Skin of body (tissue), 2 donors: ENCODE data around the gene HTRA3. TPM values are rescaled to one million over a fixed set of nuclear protein-coding genes. Genes with fewer than 3 reads are reported as not detected.

Experiments
- DNase-seq: peaks from one replicate; lab custom pipeline; 2025; lab: John Stamatoyannopoulos, UW
- total RNA-seq: library from RNA; depleted of rRNA; stranded (reverse); fragments of >200 nt; gene quantifications from one replicate; pipeline ENCODE4 v1.2.3, GENCODE V29; 2014

HTRA3 gene
- total RNA-seq, 1 donor from 2014 or later, result 25.8 TPM

DNA sequence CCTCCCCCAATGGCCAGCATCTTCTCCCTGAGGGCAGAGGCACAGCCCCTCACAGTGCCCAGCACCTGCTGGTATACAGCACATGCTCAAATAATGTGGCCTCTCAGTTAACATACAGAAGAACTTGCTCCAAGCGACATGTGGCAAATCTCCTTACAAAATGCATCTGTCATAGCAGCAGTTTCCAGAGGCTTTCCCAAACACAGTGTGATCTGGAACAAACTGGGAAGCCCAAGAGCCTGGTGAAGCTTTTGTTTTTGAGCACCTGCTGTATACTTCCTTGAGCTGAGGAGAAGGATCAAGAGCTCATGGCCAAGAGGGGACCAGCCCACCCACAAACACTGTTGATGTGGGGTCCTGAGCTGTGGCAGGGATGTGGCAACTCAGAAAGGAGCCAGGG lies 34.8 kb upstream of the HTRA3 start:
- no peak for DNase-seq

DNA sequence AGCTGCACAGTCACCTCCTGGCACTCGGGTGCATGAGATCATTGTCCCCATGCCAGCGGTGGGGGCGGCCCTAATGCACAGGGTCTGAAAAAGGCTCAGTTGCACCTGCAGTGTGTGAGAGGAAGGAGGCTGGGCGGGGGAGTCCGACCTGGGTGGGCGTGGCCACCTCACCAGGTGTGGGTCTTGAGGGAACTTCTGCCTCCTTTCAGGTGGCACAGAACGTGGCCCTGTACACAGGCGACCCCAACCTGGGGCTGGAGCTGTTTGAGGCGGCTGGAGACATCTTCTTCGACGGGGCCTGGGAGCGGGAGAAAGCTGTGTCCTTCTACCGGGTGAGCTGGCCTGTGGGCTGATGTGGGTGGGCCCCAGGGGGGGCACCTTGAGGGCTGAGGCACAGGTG lies 34.3 kb upstream of the HTRA3 start:
- DNase-seq, result no peak

DNA sequence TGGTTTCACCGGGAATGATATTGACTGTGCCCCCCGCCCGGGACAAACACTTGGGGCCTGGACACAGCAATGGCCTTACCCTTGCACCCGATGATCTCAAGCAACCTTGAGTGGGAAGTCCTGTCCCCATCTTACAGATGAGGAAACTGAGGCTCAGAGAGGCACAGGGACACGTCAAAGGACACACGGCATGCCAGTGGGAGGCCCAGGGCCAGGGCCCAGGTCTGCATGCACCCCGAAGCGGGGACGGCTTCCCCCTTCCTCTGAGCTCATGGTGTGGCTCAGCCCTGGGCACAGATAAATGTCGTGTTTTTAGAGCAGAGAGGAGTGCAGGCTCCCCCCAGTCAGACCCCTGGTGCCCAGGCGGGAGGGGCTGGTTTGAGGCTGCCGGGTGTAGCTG lies 33.9 kb upstream of the HTRA3 start:
- DNase-seq, result no peak

DNA sequence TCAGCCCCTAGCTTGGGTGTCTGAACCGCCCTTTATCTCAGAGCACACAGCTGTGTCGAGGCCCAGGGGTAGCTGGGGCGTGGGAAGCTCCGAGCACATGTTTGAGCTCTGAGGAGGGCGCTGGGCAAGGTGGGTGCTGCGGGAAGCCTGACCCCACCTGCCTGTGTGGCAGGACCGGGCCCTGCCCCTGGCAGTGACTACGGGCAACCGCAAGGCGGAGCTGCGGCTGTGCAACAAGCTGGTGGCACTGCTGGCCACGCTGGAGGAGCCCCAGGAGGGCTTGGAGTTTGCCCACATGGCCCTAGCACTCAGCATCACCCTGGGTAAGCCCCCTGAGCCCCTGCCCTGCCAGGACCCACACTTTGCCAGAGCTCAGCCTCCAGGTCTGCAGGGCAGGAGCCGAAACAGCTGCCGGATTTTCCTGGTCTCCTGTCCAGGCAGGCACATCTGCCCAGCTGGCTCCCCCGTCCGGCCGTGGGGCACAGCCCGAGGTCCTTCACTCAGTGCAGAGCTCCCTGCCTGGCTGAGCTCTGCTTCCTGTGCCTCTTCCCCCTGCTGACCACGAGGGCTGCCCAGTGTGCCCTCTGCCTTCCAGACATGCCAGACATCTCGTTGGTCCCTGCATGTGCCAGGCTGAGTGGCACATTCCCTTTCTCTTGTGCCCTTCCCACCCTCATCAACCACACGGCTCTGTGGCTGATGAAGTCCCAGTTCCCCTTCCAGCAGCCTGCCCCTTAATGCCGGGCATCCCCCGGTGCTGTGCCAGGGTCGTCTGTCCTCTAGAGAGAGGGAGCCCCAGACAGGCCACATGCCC lies 33.2 kb upstream of the HTRA3 start:
- DNase-seq, result no peak

DNA sequence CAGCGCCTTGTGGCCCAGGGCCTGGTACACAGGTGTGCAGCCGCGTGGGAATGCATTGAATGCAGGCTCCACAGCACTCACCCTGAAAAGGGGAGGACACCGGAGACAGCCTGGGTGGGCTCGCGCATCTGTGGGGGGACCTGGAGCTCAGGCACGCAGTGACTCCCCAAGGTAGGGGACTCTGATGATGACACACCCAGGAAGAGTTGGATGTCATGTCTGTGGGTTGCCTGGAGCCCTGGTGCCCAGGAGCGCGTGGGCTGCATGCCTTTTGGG lies 32.7 kb upstream of the HTRA3 start:
- DNase-seq, result no peak

DNA sequence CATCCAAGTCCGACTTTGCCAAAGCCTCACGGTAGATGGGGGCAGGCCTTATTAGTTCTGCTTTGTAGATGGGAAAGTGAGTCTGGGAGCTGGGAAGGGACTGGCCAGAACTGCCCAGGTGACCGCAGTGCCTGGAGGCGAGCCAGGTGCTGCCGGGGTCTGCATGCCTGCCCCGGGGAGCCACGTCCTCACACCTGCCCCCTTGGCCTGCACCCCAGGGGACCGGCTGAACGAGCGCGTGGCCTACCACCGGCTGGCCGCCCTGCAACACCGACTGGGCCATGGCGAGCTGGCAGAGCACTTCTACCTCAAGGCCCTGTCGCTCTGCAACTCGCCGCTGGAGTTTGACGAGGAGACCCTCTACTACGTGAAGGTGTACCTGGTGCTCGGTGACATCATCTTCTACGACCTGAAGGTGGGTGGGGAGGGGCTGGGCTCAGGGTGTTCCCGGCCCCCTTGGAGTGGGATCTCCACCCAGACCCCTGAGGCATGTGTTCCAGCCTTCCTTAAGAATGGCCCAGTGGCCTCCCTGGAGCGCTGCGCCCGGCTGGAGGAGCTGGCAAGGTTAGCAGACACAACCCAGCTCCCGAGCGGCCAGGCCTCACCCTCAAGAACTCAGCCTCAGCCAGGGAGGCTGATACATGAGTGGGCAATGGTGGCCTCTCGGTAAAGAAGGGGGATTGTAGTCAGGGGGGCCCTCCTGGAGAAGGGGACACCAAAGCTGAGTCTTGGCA lies 32.1 kb upstream of the HTRA3 start:
- DNase-seq, result no peak

DNA sequence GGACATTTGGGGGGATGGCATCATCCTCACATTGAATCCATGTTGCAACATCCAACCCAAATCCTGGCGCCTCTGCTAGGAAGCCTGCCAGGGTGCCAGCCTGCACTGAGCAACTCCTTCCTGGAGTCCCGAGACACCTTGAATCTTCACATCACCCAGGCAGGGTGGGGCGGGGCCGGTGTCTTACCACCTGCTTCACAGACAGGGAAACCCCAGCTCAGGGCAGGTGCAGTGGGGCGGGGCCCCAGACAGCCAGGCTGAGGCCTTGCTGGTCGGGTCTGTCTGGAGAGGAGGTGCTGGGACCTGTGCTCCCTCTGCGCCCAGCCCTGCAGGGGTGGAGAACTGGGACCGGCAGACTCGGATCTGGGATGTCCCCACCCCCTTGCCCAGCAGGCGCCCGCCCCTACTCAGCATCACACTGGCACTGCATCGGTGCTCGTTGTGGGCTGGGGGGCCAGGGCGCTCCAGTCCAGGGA lies 31.5 kb upstream of the HTRA3 start:
- DNase-seq, result no peak

DNA sequence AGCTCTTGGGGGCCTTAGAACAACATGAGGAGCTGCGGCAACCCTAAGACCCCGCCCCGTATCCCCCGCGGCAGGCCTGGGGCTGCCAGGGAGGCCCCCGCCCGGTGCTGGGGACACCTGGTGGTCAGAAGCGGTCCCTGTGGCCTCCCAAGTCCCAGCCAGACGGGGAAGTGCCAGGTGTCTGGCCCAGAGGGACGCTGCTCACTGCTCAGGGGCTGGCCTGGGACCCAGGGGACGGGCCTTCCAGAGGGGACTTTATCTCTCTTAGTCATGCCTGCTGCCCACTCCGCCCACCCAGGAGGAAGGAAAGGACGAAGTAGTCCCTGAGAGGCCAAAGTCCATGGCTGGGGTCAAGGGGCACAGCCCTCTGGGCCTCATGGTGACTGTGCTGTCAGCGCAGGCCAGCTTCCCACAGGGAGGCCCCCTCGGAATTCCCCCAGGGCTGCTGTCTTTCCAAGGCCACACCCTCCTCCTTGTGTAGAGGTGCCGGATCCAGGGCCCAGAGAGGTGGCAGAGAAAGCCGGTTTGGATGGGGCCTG lies 31.0 kb upstream of the HTRA3 start:
- no peak for DNase-seq

DNA sequence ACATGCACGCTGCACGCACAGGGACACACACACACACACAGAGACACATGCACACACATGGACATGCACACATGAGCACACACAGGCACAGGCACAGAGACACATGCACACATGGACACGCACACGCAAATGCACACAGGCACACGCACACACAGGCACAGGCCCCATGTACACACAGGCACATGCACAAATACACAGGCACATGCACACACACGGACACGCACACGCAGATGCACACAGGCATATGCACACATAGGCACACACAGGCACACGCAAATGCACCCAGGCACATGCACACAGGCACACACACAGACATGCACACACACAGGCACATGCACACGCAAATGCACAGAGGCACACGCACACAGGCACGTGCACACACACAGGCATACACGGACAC lies 30.3 kb upstream of the HTRA3 start:
- no peak for DNase-seq

DNA sequence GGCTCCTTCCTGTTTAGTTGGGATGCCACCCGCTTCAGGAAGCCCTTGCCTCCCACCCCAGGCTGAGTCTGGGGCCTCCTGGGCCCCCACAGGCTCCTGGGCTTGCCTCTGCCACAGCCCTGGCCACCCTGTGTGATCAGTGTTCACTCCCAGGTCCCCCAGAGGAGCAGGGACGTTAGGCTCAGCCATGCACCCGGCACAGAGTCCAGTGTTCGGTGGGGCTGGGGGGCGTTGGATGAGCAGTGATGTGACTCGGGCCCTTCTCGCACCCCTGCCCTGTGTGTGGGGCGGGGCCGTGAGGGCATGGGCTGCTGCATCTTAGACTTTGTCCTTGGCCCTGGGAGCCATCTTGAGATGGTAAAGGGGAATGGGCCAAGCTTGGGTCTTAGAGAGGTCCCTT lies 29.9 kb upstream of the HTRA3 start:
- no peak for DNase-seq

DNA sequence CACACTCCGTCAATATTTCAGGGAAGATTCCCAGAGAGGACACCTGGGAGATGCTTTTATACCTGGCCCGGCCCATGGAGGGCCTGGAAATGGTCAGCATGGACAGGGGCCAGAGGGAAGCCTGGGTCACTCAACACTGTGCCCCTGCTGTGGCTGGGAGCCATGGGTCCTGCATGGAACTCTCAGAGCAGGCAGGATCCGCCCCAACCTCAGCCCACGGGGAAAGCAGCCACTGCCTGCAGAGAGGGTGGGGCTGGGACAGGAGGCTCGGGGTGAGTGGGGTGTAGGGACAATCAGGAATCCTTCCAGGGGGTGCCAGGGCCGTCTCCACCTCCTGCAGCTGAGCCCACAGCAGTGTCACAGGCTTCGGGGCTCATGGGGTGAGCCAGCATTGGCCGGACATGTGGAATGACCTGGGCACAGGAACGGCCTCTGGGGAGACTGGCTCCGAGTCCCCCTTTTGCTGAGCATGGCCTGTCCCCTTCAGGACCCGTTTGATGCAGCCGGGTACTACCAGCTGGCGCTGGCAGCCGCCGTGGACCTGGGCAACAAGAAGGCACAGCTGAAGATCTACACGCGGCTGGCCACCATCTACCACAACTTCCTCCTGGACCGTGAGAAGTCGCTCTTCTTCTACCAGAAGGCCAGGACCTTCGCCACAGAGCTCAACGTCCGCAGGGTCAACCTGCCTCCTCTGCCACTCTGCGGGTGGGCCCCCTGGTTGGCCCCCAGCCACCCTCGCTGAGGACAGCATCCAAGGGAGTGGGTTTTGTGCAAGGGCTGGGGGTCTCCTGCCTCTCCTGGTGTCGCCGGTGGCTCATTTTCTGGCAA lies 29.1 kb upstream of the HTRA3 start:
- DNase-seq, result no peak

DNA sequence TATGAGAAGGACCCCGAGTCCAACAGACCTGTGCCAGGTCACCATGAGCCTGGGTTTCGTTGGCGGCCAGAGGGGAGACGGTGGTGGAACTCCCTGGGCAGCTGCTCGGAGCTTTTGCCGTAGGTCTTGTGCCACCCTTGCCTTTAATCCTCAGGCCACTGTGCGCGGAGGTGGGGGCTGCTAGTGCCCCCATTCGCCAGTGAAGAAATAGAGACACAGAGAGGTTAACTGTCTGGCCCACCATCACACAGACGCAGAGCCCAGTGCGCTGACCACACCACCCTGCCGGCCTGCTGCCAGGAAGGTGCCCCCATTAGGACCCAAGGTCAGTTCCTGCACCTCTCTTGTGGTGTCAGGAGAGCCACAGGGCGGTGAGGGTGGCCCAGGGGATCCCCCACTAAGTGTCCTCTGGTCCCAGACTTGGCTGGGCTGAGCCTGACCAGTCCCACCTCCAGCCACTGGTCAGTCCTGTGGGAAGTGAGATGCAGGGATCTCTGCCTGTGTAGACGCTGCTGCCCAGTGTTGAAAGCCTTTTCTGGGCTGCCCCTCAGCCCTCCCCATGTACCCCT lies 28.3 kb upstream of the HTRA3 start:
- DNase-seq, result no peak

DNA sequence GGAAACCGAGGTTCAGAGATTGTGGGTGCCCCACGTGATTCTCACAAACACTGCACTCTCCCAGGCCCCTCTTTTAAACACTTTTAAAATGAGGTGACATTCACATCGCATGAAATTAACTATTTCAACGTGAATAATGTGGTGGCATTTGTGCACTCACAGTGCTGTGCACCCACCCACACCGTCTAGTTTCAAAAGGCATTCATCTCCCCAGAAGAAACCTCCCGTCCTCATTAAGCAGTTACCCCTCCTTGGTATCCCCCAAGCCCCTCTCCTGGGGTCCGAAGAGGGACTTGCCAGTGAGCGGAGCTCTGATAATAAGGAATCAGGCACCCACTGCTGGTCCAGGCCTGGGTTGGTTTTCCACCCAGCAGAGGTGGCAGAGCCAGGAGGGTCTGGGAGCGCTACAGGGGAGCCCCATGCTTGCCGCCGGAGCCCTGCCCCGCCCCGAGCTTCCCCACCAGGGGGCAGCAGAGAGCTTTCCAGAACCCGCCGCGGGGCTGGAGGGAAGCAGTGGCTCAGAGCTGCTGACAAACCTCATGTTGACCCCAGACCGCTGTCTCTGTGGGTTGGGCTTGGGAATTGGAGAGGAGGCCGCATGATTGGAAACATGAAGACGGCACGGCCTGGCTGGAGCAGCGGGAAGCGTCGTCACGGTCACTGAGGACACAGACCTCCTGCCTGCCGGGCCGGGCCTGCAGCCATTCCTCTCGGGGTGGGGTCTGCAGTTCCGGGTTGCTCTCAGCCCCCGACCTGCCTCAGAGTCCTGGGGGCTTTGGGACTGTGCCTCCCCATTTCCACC lies 27.5 kb upstream of the HTRA3 start:
- peak; percentile 91 for DNase-seq

DNA sequence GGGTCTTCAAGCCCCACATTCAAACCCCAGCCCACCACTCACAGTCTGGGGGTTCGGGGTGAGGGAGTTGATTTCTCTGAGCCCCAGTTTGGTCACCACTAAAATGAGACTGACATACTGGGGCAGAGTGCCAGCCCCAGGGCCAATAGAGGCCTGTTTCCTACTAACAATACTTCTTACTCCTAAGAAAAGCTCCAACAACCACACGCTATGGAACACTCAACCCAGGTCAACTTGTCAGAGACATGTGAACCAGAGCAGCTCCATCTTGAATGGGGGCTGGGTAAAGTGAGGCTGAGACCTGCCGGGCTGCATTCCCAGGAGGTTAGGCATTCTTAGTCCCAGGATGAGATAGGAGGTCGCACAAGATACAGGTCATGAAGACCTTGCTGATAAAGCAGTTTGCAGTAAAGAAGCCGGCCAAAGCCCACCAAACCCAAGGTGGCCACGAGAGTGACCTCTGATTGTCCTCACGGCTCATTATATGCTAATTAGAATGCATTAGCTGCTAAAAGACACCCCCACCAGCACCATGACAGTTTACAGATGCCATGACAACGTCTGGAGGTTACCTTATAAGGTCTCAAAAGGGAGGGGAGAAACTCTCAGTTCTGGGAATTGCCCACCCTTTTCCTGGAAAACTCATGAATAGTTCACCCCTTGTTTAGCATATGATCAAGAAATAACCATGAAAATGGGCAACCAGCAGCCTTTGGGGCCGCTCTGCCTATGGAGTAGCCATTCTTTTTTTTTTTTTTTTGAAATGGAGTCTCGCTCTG lies 26.6 kb upstream of the HTRA3 start:
- no peak for DNase-seq

DNA sequence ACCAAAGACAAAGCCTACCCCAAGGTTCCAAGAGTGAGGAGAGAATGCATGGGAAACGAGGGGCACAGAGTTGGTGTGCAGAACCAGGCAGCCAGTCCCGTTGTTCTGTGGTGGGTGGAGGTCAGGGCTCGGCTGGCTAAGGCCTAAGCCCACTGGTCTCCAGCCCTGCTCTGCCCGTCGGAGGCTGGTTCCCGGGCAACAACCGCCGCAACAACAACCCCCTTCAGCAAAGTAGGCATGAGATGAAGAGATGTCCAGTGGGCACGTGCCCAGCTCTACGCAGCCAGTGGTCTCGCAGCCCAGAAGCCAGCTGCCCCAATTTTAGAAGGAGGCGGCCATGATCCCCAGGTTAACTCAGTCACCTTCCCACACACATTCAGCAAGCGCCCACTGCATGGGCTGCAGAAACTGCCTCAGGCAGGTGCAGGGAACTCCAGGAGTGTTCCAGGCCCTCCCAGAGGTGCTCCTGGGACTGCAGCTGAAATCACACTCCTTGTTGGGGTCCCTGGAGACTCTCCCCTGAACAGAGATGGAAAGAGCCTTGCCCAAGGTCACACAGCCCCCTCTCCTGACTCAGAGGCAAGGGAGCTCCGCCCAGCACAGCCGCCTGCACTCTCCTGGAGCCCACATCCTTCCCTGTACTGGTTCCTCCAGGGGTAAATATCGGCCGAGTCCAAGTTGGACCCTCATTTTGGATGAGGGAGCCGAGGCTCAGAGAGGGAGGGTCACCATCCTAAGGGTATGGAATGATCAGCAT lies 25.4 kb upstream of the HTRA3 start:
- no peak for DNase-seq

DNA sequence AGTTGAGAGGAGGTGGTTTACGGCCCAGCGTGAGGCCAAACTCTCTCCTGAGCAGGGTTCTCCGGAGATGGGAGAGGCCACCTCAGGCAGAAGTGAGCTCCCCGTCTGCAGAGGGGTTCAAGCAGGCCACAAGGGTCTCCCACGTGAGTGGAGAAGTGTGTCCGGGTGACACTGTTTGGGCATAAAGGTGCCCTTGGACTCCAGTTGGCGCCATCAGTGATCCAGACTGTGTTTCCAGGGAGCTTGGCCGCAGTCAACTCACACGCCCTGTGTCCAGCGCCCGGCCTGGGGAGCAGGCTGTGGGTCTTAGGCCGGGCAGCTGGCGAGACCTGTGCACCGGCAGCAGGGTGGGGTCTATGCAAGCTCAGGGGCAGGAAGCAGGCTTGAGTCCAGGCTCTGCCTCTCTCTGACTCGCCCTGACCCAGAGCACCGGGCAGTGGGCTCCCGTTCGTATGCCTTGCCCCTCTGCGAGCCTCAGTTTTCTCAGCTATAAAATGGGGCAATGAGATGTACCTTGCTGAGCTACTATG lies 24.6 kb upstream of the HTRA3 start:
- no peak for DNase-seq

DNA sequence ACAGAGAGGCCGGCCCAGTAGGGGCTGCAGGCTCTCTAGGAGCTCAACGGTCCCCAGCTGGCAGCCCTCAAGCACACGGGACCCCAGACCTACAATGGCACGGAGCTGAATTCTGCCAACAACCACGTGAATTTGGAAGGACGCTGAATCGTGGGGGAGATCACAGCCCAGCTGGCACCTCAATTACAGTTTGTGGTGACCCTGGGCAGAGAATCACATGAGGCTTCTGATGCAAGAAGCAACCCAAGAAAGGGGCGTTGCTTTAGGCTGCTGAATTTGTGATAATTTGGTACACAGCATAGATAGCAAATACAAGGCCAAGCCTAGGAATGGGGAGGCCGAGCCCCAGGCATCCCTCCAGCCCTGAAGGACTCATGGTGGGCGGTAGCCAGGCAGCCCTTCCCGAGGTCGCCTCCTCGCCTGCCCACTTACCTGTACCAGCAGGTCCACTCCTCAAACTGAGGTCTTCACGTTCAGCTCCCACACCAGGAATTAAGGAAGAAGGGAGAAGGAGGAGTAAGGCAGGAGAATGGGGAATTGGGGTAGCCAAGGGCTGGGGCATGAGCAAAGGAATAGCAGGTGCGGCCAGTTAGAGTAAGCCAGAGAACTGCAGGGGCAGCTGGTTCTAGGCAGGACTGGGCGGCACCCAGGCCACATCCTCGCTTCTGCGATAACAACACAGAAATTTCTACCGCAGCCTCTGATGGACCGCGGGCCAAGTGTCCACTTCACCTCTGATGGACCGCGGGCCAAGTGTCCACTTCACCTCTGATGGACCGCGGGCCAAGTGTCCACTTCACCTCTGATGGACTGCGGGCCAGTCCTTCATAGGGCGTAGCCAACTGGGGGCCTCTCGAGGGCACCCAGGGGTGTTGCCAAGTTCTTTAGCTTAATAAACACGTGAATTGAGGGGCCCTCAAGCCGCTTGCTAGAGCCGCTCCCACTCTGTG lies 23.4 kb upstream of the HTRA3 start:
- no peak for DNase-seq
